Hepatocyte (in vitro differentiated cells): ENCODE data around the gene ALCAM. TPM values are rescaled to one million over a fixed set of nuclear protein-coding genes. Genes with fewer than 3 reads are reported as not detected.

Source experiments
- DNase-seq: peaks from one replicate; pipeline ENCODE4 v3.0.0-alpha.2; 2016; ENCODE audit warnings: low spot score
- H2AFZ ChIP-seq: fragments of 200-600 bp; sonication (generic); 2 replicates; pipeline ENCODE4 v1.6.0; 2016; ENCODE audit warnings: antibody characterized with exemption, mild to moderate bottlenecking
- H3K27ac ChIP-seq: fragments of 200-600 bp; sonication (generic); 2 replicates; pipeline ENCODE4 v1.5.1; 2016; ENCODE audit warnings: mild to moderate bottlenecking
- H3K27me3 ChIP-seq: fragments of 200-600 bp; sonication (generic); 2 replicates; pipeline ENCODE4 v1.6.1; 2016
- H3K36me3 ChIP-seq: fragments of 200-600 bp; sonication (generic); replicated peaks from 2 replicates; pipeline ENCODE4 v1.5.1; 2016; ENCODE audit warnings: low read depth; ENCODE audit not compliant: insufficient read depth
- H3K4me1 ChIP-seq: fragments of 200-600 bp; sonication (generic); 2 replicates; pipeline ENCODE4 v1.5.1; 2016; ENCODE audit warnings: mild to moderate bottlenecking, moderate library complexity; ENCODE audit not compliant: insufficient read depth
- H3K4me2 ChIP-seq: fragments of 200-600 bp; sonication (generic); 2 replicates; pipeline ENCODE4 v1.6.0; 2016
- H3K4me3 ChIP-seq: fragments of 200-600 bp; sonication (generic); 2 replicates; pipeline ENCODE4 v1.5.1; 2016; ENCODE audit warnings: mild to moderate bottlenecking
- H3K79me2 ChIP-seq: fragments of 200-600 bp; sonication (generic); 2 replicates; pipeline ENCODE4 v1.6.0; 2017; ENCODE audit warnings: mild to moderate bottlenecking
- H3K9me2 ChIP-seq: fragments of 200-600 bp; sonication (generic); replicated peaks from 2 replicates; pipeline ENCODE4 v1.6.0; 2017; ENCODE audit warnings: mild to moderate bottlenecking; ENCODE audit not compliant: insufficient read depth
- H3K9me3 ChIP-seq: fragments of 200-600 bp; sonication (generic); 2 replicates; pipeline ENCODE4 v1.5.1; 2016; ENCODE audit warnings: low read depth, mild to moderate bottlenecking
- H4K20me1 ChIP-seq: fragments of 200-600 bp; sonication (generic); 2 replicates; pipeline ENCODE4 v1.6.0; 2016; ENCODE audit warnings: mild to moderate bottlenecking; ENCODE audit not compliant: insufficient read depth, poor library complexity, severe bottlenecking
- CTCF ChIP-seq: fragments of 200-600 bp; sonication (generic); IDR thresholded peaks from 2 replicates; pipeline ENCODE4 v1.5.1; 2016; ENCODE audit warnings: antibody characterized with exemption, mild to moderate bottlenecking; ENCODE audit not compliant: poor library complexity
- EZH2 ChIP-seq: fragments of 200-600 bp; sonication (generic); IDR thresholded peaks from 2 replicates; pipeline ENCODE4 v1.6.1; 2016; ENCODE audit warnings: antibody characterized with exemption, mild to moderate bottlenecking, borderline replicate concordance
- EZH2phosphoT487 ChIP-seq: fragments of 200-600 bp; sonication (generic); IDR thresholded peaks from one replicate; pipeline ENCODE4 v1.6.1; 2018; ENCODE audit warnings: antibody characterized with exemption, mild to moderate bottlenecking, low read depth, moderate library complexity; ENCODE audit not compliant: unreplicated experiment, severe bottlenecking
- WGBS: methylation state at CpG from one replicate; pipeline ENCODE4 v1.1.6; 2016; ENCODE audit warnings: low lambda C conversion rate; ENCODE audit errors: missing lambda C conversion rate; 5-methylcytosine and 5-hydroxymethylcytosine counted together
- polyA plus RNA-seq: library from polyadenylated mRNA; unstranded; fragments of >200 nt; fragmentation: Nextera tagmentation; extraction: Ambion mirVana; gene quantifications from 2 replicates; pipeline ENCODE4 v1.2.1, GENCODE V29; 2016
- total RNA-seq: library from RNA; depleted of rRNA; stranded (reverse); fragments of >200 nt; gene quantifications from 2 replicates; pipeline ENCODE4 v1.2.3, GENCODE V29; 2014

The ALCAM gene
- total and polyA plus RNA-seq, 2 experiments from 2014 or later, result 58.0 to 134 TPM

- H3K79me2 ChIP-seq, result peaks cover 50% of the 10 kb centered on the region
- WGBS, result 78% methylated on average over 2 of the region's 2 CpGs
- H3K27me3 ChIP-seq, result no peaks in the 10 kb centered on the region
- H3K27ac ChIP-seq, result no peak overlapping the region
- peaks cover 5% of the 10 kb centered on the region for H4K20me1 ChIP-seq
- H3K9me2 ChIP-seq, result no peaks in the 10 kb centered on the region
- peaks cover 6% of the 10 kb centered on the region for H3K4me1 ChIP-seq
- no peak overlapping the region for H3K4me2 ChIP-seq
- no peak overlapping the region for H2AFZ ChIP-seq
- H3K9me3 ChIP-seq, result no peaks in the 10 kb centered on the region
- H3K4me3 ChIP-seq, result no peak overlapping the region
- no peak for DNase-seq
- TF ChIP-seq EZH2phosphoT487 (no peak), CTCF (no peak), EZH2 (no peak)
- H3K36me3 ChIP-seq, result no peaks in the 10 kb centered on the region
Measured at GRCh38 chr3:105470851-105471250, 104.1 kb downstream of the ALCAM start.

- Histone ChIP-seq H3K9me3 (no peaks in the 10 kb centered on the region), H4K20me1 (no peaks in the 10 kb centered on the region), H3K4me1 (no peaks in the 10 kb centered on the region), H3K4me3 (no peak overlapping the region), H3K27ac (no peak overlapping the region), H3K36me3 (no peaks in the 10 kb centered on the region), H3K9me2 (no peaks in the 10 kb centered on the region), H3K79me2 (peaks cover 36% of the 10 kb centered on the region), H3K27me3 (no peaks in the 10 kb centered on the region), H2AFZ (no peak overlapping the region), H3K4me2 (no peak overlapping the region)
- TF ChIP-seq CTCF (no peak), EZH2 (no peak), EZH2phosphoT487 (no peak)
- DNase-seq, result peak; percentile 8
Measured at GRCh38 chr3:105473521-105474223, 107.0 kb downstream of the ALCAM start.

- Histone ChIP-seq H3K27me3 (no peaks in the 10 kb centered on the region), H3K9me2 (no peaks in the 10 kb centered on the region), H3K79me2 (peaks cover 21% of the 10 kb centered on the region), H3K4me2 (no peak overlapping the region), H3K4me3 (no peak overlapping the region), H3K9me3 (no peaks in the 10 kb centered on the region), H3K4me1 (no peaks in the 10 kb centered on the region), H3K36me3 (no peaks in the 10 kb centered on the region), H4K20me1 (peaks cover 4% of the 10 kb centered on the region), H3K27ac (no peak overlapping the region), H2AFZ (no peak overlapping the region)
- TF ChIP-seq CTCF (no peak), EZH2 (no peak)
- 59% methylated on average over 1 of the region's 1 CpG for WGBS
- no peak for DNase-seq
Measured at GRCh38 chr3:105480768-105481167, 114.1 kb downstream of the ALCAM start.

GRCh38 chr3:105483476-105483875 is 116.8 kb downstream of the ALCAM start:
- H3K27me3 ChIP-seq, result no peaks in the 10 kb centered on the region
- no peaks in the 10 kb centered on the region for H3K9me2 ChIP-seq
- H4K20me1 ChIP-seq, result peaks cover 4% of the 10 kb centered on the region
- WGBS, result 50% methylated on average over 1 of the region's 1 CpG
- H3K4me3 ChIP-seq, result no peak overlapping the region
- no peak overlapping the region for H3K27ac ChIP-seq
- no peaks in the 10 kb centered on the region for H3K9me3 ChIP-seq
- H3K36me3 ChIP-seq, result no peaks in the 10 kb centered on the region
- DNase-seq, result no peak
- no peaks in the 10 kb centered on the region for H3K4me1 ChIP-seq
- TF ChIP-seq EZH2phosphoT487 (no peak), EZH2 (no peak), CTCF (no peak)
- H3K4me2 ChIP-seq, result no peak overlapping the region
- no peak overlapping the region for H2AFZ ChIP-seq
- peaks cover 20% of the 10 kb centered on the region for H3K79me2 ChIP-seq
